Measurements from ENCODE around the gene RASSF4.

The RASSF4 gene

DNA sequence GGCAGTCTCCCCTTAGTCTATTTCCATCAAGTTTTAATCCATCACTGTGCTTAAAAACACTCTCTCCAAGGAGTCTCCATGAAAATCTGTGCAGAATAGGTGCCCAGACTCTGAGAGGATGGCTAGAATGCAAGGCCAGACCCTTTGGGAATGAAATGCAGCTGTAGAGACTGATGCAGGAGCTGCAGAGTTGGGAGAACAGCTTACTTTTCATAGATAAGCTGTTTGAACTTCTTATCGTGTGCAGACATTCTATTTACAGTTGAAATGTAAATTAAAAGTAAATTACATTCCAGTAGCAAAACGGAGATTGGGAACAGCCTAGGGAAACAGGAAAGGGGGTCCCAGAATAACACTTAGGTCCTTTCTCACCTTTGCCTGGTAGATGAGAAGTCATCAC, 56.0 kb downstream of the RASSF4 start:
- no peak for DNase-seq

DNA sequence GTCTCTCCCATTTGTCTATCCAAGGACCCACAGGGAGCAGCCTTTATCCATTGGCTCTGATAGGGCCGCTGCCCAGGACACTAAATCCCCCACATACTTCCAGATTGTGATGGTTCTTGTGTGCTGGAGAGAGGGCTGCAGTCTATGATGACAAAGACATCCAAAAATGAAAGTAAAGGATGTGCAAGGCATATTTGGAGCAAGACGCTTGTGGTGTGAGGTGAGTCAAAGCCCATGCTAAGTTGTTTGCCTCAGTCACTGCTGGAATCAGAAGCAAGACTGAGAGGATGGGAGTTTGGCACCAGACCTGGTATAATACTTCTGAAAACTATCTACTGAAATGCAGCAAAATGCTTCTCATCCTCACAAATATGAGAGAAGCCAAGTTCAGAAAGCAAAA, 63.8 kb downstream of the RASSF4 start:
- DNase-seq: no peak

- no peak for DNase-seq
Measured at GRCh38 chr10:45034301-45034700, 74.7 kb downstream of the RASSF4 start.

GRCh38 chr10:45035673-45036072, 76.1 kb downstream of the RASSF4 start:
- no peak for DNase-seq

- no peak for DNase-seq
Measured at GRCh38 chr10:45040921-45041542, 81.4 kb downstream of the RASSF4 start.

DNA sequence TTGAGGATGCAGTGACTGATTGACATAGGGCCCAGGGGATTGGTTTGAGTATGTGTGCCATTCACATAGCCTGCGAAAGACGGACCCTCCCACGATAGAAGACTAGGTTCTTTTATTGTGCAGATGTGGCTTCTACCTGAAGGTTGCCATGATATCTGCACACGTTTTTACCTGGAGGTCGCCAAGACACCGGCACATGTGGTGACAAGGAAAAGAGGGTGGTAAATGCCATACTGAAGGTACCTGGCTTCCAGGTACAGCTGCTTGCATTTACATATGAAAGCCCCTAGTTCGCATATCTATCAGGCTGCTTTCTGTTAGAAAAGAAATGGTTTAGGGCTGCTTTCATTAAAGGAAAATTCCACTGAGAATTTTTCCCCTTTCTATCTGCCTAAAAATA, 84.7 kb downstream of the RASSF4 start:
- no peak for DNase-seq
